H1 (cell line): ENCODE data around the gene CYLD. TPM values are rescaled to one million over a fixed set of nuclear protein-coding genes. Genes with fewer than 3 reads are reported as not detected.

ENCODE experiments used
- CTCF ChIA-PET: fragments of 300-600 bp; sonication (Branson Sonifier 250); formaldehyde crosslinking; loops from one replicate; lab custom pipeline; 2021; ENCODE audit not compliant: partially characterized antibody; lab: Charles Lee
- POLR2A ChIA-PET: fragments of 300-600 bp; sonication (Branson Sonifier 250); formaldehyde crosslinking; loops from one replicate; lab custom pipeline; 2021; ENCODE audit warnings: inconsistent platforms; ENCODE audit not compliant: partially characterized antibody; lab: Charles Lee
- DNase-seq, 2 experiments: peaks; one replicate each; pipeline versions ENCODE4 v3.0.0 to v3.0.0-alpha.2; 2010 to 2022; ENCODE audit warnings: low spot score in 2 of 2, low read depth in 1 of 2, mixed read lengths in 1 of 2
- FAIRE-seq: peaks from 2 replicates; lab custom pipeline; 2011; peaks lifted over from hg19 to GRCh38; lab: Jason Lieb, UNC
- H2AFZ ChIP-seq: 2 replicates; pipeline ENCODE4 v1.8.1; 2012; ENCODE audit warnings: low read length, inconsistent platforms
- H2AK5ac ChIP-seq: 2 replicates; pipeline ENCODE4 v1.6.1; 2013; ENCODE audit warnings: low read depth, low read length
- H2BK120ac ChIP-seq: replicated peaks from 2 replicates; pipeline ENCODE3; 2013; ENCODE audit warnings: low read depth, low read length, inconsistent platforms
- H2BK12ac ChIP-seq: 2 replicates; pipeline ENCODE4 v1.6.1; 2013; ENCODE audit warnings: low read depth, low read length
- H2BK15ac ChIP-seq: 2 replicates; pipeline ENCODE4 v1.6.1; 2013; ENCODE audit warnings: low read length
- H2BK20ac ChIP-seq: 2 replicates; pipeline ENCODE4 v1.6.1; 2013; ENCODE audit warnings: low read length
- H2BK5ac ChIP-seq: 2 replicates; pipeline ENCODE4 v1.6.1; 2013; ENCODE audit warnings: low read depth, low read length
- H3K14ac ChIP-seq: 2 replicates; pipeline ENCODE4 v1.6.1; 2013; ENCODE audit warnings: inconsistent platforms; ENCODE audit not compliant: insufficient read length
- H3K18ac ChIP-seq: 2 replicates; pipeline ENCODE4 v1.6.1; 2013; ENCODE audit warnings: low read length; ENCODE audit errors: extremely low read depth
- H3K23ac ChIP-seq: 2 replicates; pipeline ENCODE4 v1.6.1; 2013; ENCODE audit warnings: inconsistent platforms; ENCODE audit not compliant: insufficient read length
- H3K23me2 ChIP-seq: 2 replicates; pipeline ENCODE4 v1.6.1; 2013; ENCODE audit warnings: low read depth, low read length
- H3K27ac ChIP-seq: 2 replicates; pipeline ENCODE4 v1.6.1; 2011; ENCODE audit warnings: low read depth, low read length, inconsistent platforms
- H3K27me3 ChIP-seq, 4 experiments: replicated peaks in 1 of 4; 1 replicate in 1 of 4; 2 replicates in 3 of 4; pipeline versions ENCODE4 v1.6.1 to v1.8.1; 2011 to 2013; ENCODE audit warnings: low read length in 3 of 4, mild to moderate bottlenecking in 3 of 4, inconsistent platforms in 2 of 4, mixed read lengths in 2 of 4, moderate library complexity in 1 of 4; ENCODE audit not compliant: control insufficient read depth in 3 of 4, insufficient read depth in 3 of 4; ENCODE audit errors: extremely low read depth in 1 of 4
- H3K36me3 ChIP-seq, 4 experiments: 2 replicates each; pipeline versions ENCODE4 v1.6.1 to v1.8.1; 2011 to 2013; ENCODE audit warnings: mild to moderate bottlenecking in 4 of 4, low read length in 3 of 4, moderate library complexity in 2 of 4, control low read depth in 1 of 4, inconsistent platforms in 1 of 4; ENCODE audit not compliant: insufficient read depth in 4 of 4, control insufficient read depth in 2 of 4
- H3K4ac ChIP-seq: replicated peaks from 2 replicates; pipeline ENCODE3; 2013; ENCODE audit warnings: low read length, low read depth, mixed read lengths, inconsistent platforms; ENCODE audit not compliant: insufficient read length
- H3K4me1 ChIP-seq, 4 experiments: replicated peaks in 1 of 4; 1 replicate in 1 of 4; 2 replicates in 3 of 4; pipeline versions ENCODE4 v1.6.1 to v1.8.1; 2011 to 2013; ENCODE audit warnings: low read length in 3 of 4, inconsistent platforms in 2 of 4, mixed read lengths in 1 of 4; ENCODE audit not compliant: insufficient read depth in 4 of 4, control insufficient read depth in 3 of 4
- H3K4me2 ChIP-seq, 2 experiments: 2 replicates each; pipeline versions ENCODE4 v1.6.1 to v1.8.1; 2011 to 2013; ENCODE audit warnings: low read depth in 2 of 2, low read length in 2 of 2, control low read depth in 1 of 2, inconsistent platforms in 1 of 2, mild to moderate bottlenecking in 1 of 2; ENCODE audit not compliant: insufficient read depth in 1 of 2
- H3K4me3 ChIP-seq, 4 experiments: fragments of 200-600, 300-600 bp in 1 of 4; sonication (generic), shearing (Covaris generic), sonication (Bioruptor Twin) in 1 of 4; 2 replicates each; pipeline versions ENCODE4 v1.5.1 to v1.8.1; 2011 to 2016; ENCODE audit warnings: low read length in 4 of 4, low read depth in 3 of 4, control low read depth in 2 of 4, inconsistent platforms in 2 of 4, mild to moderate bottlenecking in 2 of 4, mixed read lengths in 1 of 4, moderate library complexity in 1 of 4; ENCODE audit not compliant: insufficient read depth in 2 of 4; ENCODE audit errors: extremely low read depth in 1 of 4
- H3K56ac ChIP-seq: replicated peaks from 2 replicates; pipeline ENCODE3; 2013; ENCODE audit warnings: low read depth, mild to moderate bottlenecking, mixed read lengths, low read length, inconsistent platforms; ENCODE audit not compliant: insufficient read length
- H3K79me1 ChIP-seq: 2 replicates; pipeline ENCODE4 v1.6.1; 2013; ENCODE audit warnings: low read depth, low read length, control low read depth
- H3K79me2 ChIP-seq, 2 experiments: 2 replicates each; pipeline versions ENCODE4 v1.6.1 to v1.8.1; 2012 to 2013; ENCODE audit warnings: low read length in 2 of 2, mild to moderate bottlenecking in 2 of 2, inconsistent platforms in 1 of 2; ENCODE audit not compliant: insufficient read depth in 2 of 2, control insufficient read depth in 1 of 2
- H3K9ac ChIP-seq, 4 experiments: replicated peaks in 1 of 4; 1 replicate in 1 of 4; 2 replicates in 3 of 4; pipeline versions ENCODE4 v1.6.1 to v1.8.1; 2011 to 2013; ENCODE audit warnings: low read depth in 3 of 4, low read length in 3 of 4, control low read depth in 2 of 4, mild to moderate bottlenecking in 2 of 4, moderate library complexity in 2 of 4, inconsistent platforms in 1 of 4; ENCODE audit errors: extremely low read depth in 1 of 4
- H3K9me3 ChIP-seq, 2 experiments: 2 replicates each; pipeline versions ENCODE4 v1.6.1 to v1.8.1; 2012 to 2013; ENCODE audit warnings: mild to moderate bottlenecking in 2 of 2, moderate library complexity in 2 of 2, control low read depth in 1 of 2, inconsistent platforms in 1 of 2, low read depth in 1 of 2, low read length in 1 of 2, mixed read lengths in 1 of 2; ENCODE audit not compliant: insufficient read depth in 2 of 2
- H4K20me1 ChIP-seq, 2 experiments: replicated peaks in 1 of 2; 2 replicates each; pipeline versions ENCODE3 to v1.8.1; 2011 to 2013; ENCODE audit warnings: inconsistent platforms in 2 of 2, low read length in 2 of 2, mild to moderate bottlenecking in 1 of 2; ENCODE audit not compliant: insufficient read depth in 2 of 2, control insufficient read depth in 1 of 2
- H4K5ac ChIP-seq: 2 replicates; pipeline ENCODE4 v1.6.1; 2013; ENCODE audit warnings: low read length, low read depth, mixed read lengths, inconsistent platforms; ENCODE audit not compliant: insufficient read length
- H4K8ac ChIP-seq: 2 replicates; pipeline ENCODE4 v1.8.0; 2013; ENCODE audit warnings: mild to moderate bottlenecking, moderate library complexity, low read length, inconsistent platforms; ENCODE audit not compliant: insufficient read depth; ENCODE audit errors: extremely low read depth
- H4K91ac ChIP-seq: replicated peaks from 2 replicates; pipeline ENCODE3; 2013; ENCODE audit warnings: low read length, mixed read lengths, inconsistent platforms; ENCODE audit not compliant: insufficient read length
- GABPA ChIP-seq: IDR thresholded peaks from 2 replicates; pipeline ENCODE4 v1.6.1; 2011; ENCODE audit warnings: mild to moderate bottlenecking, low read length, moderate library complexity, borderline replicate concordance; ENCODE audit not compliant: insufficient read depth
- MAX ChIP-seq: IDR thresholded peaks from 2 replicates; pipeline ENCODE4 v1.6.1; 2012; ENCODE audit warnings: inconsistent platforms
- ZNF274 ChIP-seq: IDR thresholded peaks from 2 replicates; pipeline ENCODE4 v1.7.0; 2012; ENCODE audit warnings: low read length, borderline replicate concordance; ENCODE audit errors: extremely low read depth
- WGBS, 2 experiments: shearing (Covaris generic) in 1 of 2; methylation state at CpG; one replicate each; pipeline versions ENCODE4 v1.1.6 to v1.1.7; 2013 to 2015; ENCODE audit warnings: low lambda C conversion rate in 2 of 2, mixed read lengths in 2 of 2, inconsistent platforms in 1 of 2, low coverage in 1 of 2, missing lambda C conversion rate in 1 of 2; ENCODE audit not compliant: insufficient replicate concordance in 2 of 2, insufficient coverage in 1 of 2, insufficient read length in 1 of 2; ENCODE audit errors: extremely low coverage in 1 of 2, missing lambda C conversion rate in 1 of 2; 5-methylcytosine and 5-hydroxymethylcytosine counted together
- polyA plus RNA-seq, 7 experiments: library from polyadenylated mRNA; depleted of rRNA in 3 of 7; stranded (reverse) in 5 of 7; unstranded in 2 of 7; fragments of >200 nt in 5 of 7; fragments of 200-250 nt in 2 of 7; gene quantifications; 1 replicate in 5 of 7; 2 replicates in 1 of 7; 4 replicates in 1 of 7; pipeline versions ENCODE4 v1.2.1 to v1.2.3, GENCODE V29; 2011 to 2013; ENCODE audit warnings: missing spikeins in 2 of 7, mixed read lengths in 2 of 7
- total RNA-seq: library from RNA; stranded (reverse); fragmentation: NEBNext Ultra II Directional; extraction: Animal tissue kit (Norgen Biotek cat#: 25700); gene quantifications from 2 replicates; pipeline ENCODE4 v1.2.1, GENCODE V29; 2021

The CYLD gene
- total and polyA plus RNA-seq, 2 of the 8 experiments (the other 6 are each of a cell fraction or from before 2014, with no cell fraction given), result 3.7 to 18.8 TPM

GRCh38 chr16:50756473-50756872, 14.6 kb downstream of the CYLD start:
- 90% methylated on average over 3 of the region's 3 CpGs; no CpG with 5 or more reads in 1 of the 2 experiments for WGBS, 2 experiments

More at GRCh38 chr16:50756473-50756872, 14.6 kb downstream of the CYLD start:
- Histone ChIP-seq H3K23ac (no peak overlapping the region), H4K5ac (no peak overlapping the region), H3K4me1 (no peaks in the 10 kb centered on the region), H3K18ac (no peak overlapping the region), H2BK5ac (no peak overlapping the region), H3K9ac (no peak overlapping the region), H2BK15ac (no peak overlapping the region), H3K4me2 (no peak overlapping the region), H3K27me3 (no peaks in the 10 kb centered on the region), H2BK20ac (no peak overlapping the region), H3K4ac (no peak overlapping the region), H2BK120ac (no peak overlapping the region), H3K23me2 (no peaks in the 10 kb centered on the region; the same call in 1 of the 2 replicates), H3K79me2 (no peaks in the 10 kb centered on the region), H3K9me3 (no peaks in the 10 kb centered on the region), H3K4me3 (no peak overlapping the region), H2AFZ (no peak overlapping the region), H4K91ac (no peak overlapping the region), H4K20me1 (no peaks in the 10 kb centered on the region), H3K56ac (no peak overlapping the region), H4K8ac (no peak overlapping the region), H3K27ac (no peak overlapping the region), H3K14ac (no peak overlapping the region), H3K79me1 (no peaks in the 10 kb centered on the region), H2BK12ac (no peak overlapping the region), H2AK5ac (no peak overlapping the region), H3K36me3 (peaks cover 0 to 3% (median 0%) of the 10 kb centered on the region in 4 experiments; a peak in 2 of 8 replicates)
- DNase-seq, result no peak
- FAIRE-seq, result no peak
- POLR2A ChIA-PET, result interaction anchor here (0.6 kb wide), 1 partner anchor 37 kb away, joined by 4 read pairs; no protein-coding TSS in a partner anchor
- CTCF ChIA-PET, result no interaction called here
- TF ChIP-seq GABPA (no peak), ZNF274 (no peak), MAX (no peak)
